AG09309 (cell line): ENCODE results near the gene BNIP1.
A peak's percentile ranks its signal among the peaks of the same experiment; 100 is the strongest.

Experiments used
- DNase-seq: peaks from one replicate; pipeline ENCODE4 v3.0.0-alpha.2; 2010; ENCODE audit warnings: low read depth
- H3K4me3 ChIP-seq: 2 replicates; pipeline ENCODE4 v1.5.1; 2011; ENCODE audit warnings: mild to moderate bottlenecking, low read depth, low read length, moderate library complexity; ENCODE audit not compliant: control insufficient read depth
- TF ChIP-seq, protein P1 (sequence below): IDR thresholded peaks from 2 replicates; pipeline ENCODE4 v1.5.1; 2011; ENCODE audit warnings: mild to moderate bottlenecking, low read depth, low read length, inconsistent platforms; ENCODE audit not compliant: insufficient read depth, control insufficient read depth; ENCODE audit errors: missing control alignments

BNIP1 gene, protein sequence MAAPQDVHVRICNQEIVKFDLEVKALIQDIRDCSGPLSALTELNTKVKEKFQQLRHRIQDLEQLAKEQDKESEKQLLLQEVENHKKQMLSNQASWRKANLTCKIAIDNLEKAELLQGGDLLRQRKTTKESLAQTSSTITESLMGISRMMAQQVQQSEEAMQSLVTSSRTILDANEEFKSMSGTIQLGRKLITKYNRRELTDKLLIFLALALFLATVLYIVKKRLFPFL

DNA sequence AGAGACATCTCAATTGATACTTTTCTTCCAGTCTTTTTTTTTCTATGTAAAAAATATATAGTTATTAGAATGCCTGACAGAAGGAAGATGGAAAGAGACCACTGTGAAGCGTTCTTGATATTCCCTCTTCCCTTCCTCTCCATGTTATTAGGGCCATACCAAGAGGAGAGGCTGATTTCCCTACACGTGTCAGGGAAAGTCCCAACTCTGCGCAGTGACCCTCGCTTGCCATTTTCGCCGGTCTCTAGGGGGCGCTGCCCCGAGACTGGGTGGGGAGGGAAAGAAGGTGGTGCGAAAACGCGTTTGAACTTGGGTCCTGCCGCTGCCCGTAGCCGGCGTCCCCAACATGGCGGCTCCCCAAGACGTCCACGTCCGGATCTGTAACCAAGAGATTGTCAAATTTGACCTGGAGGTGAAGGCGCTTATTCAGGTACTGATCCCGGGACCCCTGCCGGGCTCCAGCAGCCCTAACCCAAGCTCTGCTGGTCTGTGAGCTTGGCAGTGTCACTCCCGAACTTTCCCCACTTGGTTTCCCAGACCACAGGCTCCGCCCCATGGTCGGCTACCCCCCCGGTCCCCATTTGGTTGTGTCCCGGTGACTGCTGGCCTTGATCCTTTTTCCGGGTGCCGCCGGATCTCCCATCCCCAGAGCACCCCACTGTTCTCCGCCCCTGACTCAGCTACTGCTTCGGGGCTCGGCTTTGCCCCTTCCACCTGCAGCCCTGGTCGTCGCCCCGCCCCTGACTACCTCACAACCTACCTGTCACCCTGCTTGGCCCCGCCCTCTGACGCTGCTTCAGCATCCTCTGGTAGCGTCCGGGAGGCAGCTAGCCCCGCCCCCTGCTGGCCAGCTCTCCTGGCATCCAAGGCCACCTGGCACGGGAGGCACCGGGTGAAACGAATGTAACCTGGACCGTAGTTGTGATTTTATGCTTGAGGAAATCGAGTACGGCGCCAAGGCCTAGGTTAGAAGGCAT is at the start of gene BNIP1:
Gene BNIP1 (plus strand): TSS at position 332 of the 977 bp plus-strand sequence. CDS start 15 bp downstream, at position 347.
- peak within 1 kb of the TSS; percentile 76 for H3K4me3 ChIP-seq
- TF ChIP-seq, protein P1, sequence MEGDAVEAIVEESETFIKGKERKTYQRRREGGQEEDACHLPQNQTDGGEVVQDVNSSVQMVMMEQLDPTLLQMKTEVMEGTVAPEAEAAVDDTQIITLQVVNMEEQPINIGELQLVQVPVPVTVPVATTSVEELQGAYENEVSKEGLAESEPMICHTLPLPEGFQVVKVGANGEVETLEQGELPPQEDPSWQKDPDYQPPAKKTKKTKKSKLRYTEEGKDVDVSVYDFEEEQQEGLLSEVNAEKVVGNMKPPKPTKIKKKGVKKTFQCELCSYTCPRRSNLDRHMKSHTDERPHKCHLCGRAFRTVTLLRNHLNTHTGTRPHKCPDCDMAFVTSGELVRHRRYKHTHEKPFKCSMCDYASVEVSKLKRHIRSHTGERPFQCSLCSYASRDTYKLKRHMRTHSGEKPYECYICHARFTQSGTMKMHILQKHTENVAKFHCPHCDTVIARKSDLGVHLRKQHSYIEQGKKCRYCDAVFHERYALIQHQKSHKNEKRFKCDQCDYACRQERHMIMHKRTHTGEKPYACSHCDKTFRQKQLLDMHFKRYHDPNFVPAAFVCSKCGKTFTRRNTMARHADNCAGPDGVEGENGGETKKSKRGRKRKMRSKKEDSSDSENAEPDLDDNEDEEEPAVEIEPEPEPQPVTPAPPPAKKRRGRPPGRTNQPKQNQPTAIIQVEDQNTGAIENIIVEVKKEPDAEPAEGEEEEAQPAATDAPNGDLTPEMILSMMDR, result peak; percentile 100

DNA sequence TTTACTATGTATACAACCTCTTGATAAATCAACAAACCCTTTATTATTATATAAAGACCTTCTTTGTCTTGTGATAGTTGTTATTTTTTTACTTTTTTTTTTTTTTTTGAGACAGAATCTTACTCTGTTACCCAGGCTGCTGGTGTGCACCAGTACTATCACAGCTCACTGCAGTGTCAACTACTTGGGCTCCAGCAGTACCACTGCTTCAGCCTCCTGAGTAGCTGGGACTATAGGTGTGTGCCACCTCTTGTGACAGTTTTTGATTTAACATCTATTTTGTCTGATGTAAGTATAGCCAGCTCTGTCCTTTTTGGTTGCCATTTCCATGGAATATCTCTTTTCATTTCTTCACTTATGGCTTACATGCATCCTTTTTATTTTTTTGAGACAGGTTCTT is 45.5 kb upstream of the BNIP1 start:
- no peak for DNase-seq
- no peak overlapping the region for H3K4me3 ChIP-seq
- TF ChIP-seq, protein P1, result no peak

More for the DNA sequence above, at the start of gene BNIP1:
- DNase-seq, result peak; percentile 67

DNA sequence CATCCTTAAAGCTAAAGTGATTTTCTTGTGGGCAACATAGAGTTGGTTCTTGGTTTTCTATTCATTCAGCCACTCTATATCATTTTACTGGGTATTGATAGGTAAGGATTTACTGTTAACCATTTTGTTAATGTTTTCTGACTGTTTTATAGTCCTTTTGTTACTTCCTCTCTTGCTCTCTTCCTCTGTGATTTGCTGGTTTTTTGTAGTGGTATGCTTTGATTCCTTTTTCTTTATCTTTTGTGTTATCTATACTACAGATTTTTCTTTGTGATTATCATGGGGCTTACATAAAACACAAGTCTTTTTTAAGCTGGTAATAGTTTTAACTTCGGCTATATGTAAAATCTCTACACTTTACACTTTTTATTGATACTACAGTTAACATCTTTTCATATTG is 44.9 kb upstream of the BNIP1 start:
- no peak for DNase-seq
- TF ChIP-seq, protein P1, result no peak
- H3K4me3 ChIP-seq, result no peak overlapping the region

DNA sequence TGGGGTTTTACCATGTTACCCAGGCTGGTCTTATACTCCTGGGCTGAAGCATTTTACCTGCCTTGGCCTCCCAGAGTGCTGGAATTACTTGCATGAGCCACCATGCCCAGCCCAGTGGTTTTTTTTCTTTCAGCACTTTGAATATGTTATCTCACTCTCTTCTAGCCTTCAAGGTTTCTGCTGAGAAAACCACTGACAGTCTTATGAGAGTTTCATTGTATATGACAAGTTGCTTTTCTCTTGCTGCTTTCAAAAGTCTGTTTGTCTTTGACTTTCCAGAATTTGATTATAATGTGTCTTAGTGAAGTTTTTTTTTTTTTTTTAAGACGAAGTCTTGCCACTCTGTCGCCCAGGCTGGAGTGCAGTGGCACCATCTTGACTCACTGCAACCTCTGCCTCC is 43.1 kb upstream of the BNIP1 start:
- no peak overlapping the region for H3K4me3 ChIP-seq
- no peak for DNase-seq
- TF ChIP-seq, protein P1, result no peak

DNA sequence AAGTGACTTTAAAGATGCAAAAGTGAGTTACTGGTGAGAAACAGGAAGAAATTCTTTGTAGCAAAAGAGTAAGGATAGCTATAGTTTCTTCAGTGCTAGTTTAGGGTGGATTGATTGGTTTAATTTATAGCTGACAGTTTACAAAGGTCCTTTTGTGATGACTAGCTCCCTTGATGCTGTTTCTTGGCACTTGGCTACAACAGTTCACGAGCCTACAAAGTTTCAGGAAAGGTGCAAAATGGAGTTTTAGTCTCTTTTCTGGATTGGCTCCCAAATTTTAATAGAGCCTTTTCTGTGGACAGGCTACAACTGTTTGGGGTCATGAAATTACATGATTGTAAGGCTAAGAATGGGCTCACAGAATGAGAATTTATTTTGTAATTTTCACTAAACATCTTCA is 40.9 kb upstream of the BNIP1 start:
- TF ChIP-seq, protein P1, result no peak
- no peak overlapping the region for H3K4me3 ChIP-seq
- no peak for DNase-seq

DNA sequence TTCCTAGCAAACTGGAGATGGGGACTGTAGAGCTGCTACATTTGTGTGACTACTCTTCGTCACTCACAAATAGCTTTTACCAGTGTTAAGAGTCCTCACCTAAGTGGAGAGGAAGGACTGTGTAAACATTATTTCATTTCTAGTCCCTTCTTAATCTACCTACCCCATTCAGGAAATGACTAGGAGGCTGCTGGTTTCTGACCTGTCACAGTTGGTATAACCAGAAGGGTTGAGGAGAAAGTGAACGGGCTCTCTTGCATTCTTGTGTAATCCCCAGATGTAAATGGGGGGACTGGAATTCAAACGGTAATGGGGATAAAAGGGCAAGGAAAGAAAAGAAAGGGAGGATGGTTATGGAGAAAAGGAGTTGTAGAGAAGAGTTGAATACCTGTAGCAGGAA is 35.4 kb upstream of the BNIP1 start:
- DNase-seq, result no peak
- TF ChIP-seq, protein P1, result no peak
- no peak overlapping the region for H3K4me3 ChIP-seq
